D341Med (cell line): ENCODE measurements around the gene SCAF8.
"Not testable (repeated sequence)": the region's sequence is repeated elsewhere in the genome, so short reads cannot be mapped to it uniquely, and the experiment has no call there.

Experiments used
- DNase-seq: peaks from one replicate; pipeline ENCODE4 v3.0.0; 2012; ENCODE audit warnings: low spot score

The SCAF8 gene

DNA sequence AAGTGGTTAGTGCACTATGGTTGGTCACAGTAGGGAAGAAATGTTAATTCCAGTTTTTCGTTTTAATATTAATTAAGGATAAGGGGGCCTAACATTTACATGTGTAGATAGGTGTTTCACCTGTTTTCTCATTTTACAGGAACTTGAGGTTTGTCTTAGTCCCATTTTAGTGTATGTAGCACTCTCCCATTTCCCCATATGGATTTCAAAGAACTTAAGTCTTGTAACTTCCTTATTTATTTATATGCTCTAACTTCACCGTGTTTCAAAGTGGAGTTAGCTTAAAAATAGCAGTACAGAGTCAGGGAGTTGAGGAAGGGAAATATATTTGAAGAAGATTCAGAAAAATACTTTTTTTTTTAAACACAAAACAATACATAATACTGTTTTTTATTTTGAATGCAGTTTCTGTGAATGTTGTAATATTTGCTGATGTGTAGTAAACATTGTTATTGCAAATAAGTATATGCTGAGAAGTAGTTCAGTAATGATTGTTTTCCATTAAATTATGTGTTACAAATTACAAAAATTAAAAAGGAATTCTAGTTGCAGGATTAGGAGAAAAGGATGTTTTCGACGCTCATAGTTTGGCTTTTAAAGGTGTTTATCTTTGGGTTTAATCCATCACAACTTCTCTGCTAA, 3.5 kb downstream of the SCAF8 start:
- DNase-seq, result no peak

DNA sequence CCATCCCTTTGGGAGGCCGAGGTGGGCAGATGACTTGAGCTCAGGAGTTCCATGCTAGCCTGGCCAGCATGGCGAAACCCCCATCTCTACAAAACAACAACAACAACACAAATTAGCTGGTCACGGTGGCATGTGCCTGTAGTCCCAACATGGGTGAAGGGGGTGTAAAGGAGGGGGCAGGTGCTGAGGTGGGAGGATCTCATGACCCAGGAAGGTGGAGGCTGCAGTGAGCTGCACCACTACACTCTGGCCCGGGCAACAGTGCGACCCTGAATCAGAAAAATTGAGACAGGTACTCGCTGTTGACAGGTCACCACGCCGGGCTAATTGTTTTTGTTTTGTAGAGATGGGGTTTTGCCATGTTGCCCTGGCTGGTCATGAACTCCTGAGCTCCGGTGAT, 4.2 kb downstream of the SCAF8 start:
- no peak for DNase-seq

DNA sequence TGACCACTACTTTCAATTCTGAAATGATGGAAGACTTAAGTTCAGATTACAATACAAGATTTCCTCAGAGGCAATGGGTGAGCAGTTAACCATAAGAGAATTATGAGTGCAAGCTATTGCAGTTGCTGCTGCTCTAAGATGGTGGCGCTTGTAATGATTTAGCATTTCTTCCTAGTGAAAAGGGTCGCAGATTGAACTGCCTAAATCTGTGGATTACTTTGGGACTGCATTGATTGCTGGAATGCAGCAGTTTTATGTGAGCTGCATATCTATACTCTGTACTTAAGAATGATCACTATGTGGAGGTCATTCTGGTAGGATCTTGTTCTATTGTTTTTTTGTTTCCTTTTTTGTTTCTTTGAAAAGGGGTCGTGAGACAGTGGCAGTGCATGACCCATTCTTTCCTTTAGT, 5.3 kb downstream of the SCAF8 start:
- DNase-seq, result no peak

DNA sequence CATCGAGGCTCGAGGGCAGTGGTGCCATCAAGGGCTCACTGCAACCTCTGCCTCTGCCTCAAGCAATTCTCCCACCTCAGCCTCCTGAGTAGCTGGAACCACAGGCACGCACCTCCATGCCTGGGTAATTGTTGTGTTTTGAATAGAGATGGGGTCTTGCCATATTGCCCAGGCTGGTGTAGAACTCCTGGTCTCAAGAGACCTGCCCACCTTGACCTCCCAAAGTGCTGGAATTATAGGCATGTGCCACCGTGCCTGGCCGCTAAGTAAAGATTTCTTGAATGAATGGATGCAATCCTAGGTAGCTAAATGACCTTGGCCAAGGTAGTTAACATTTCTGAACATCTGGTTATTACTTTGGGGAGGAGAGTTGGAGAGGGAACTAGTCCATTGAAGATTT, 7.4 kb downstream of the SCAF8 start:
- no peak for DNase-seq

DNA sequence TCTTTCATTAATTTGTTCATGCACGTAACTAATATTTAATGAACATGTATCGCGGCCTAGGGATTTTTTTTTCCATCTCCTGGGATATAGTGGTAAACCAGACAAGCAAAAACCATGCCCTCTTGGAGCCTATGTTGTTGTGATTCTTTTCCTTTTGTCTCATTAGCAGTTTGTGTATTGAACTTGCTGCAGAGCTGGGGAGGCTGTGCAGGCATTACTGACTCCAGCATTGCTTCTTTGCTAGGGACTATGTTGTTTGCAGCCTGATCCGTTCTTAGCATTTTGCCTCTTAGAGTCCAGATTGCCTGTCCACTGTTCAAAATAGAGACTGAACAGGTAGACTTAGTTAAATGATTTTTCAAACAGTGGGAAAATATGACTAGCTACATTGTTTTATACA, 9.7 kb downstream of the SCAF8 start:
- no peak for DNase-seq

DNA sequence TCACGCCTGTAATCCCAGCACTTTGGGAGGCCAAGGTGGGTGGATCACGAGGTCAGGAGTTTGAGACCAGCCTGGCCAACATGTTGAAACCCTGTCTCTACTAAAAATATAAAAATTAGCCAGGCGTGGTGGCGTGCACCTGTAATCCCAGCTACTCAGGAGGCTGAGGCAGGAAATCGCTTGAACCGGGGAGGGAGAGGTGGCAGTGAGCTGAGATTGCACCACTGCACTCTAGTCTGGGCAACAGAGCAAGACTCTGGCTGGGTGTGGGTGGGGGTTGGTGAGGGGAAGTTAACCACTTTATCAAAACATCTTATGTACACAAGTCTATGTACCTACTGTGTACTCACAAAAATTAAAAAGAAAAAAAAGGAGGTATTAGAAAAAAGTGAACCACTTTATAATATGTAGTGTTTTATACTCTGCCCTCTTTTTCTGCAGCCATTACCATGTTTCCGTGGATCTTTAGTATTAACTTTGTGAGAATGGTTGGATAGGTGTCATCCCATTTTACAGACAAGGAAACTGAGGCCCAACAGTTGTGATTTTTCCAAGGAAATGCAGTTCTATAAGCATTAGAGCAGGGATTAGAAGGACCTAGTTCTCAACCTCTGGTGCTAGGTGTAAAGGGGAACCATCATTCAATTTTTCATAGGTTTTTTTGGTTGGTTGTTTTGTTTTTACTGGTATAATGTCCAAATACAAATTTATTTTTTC, 11.0 kb downstream of the SCAF8 start:
- DNase-seq, result not testable (repeated sequence)

DNA sequence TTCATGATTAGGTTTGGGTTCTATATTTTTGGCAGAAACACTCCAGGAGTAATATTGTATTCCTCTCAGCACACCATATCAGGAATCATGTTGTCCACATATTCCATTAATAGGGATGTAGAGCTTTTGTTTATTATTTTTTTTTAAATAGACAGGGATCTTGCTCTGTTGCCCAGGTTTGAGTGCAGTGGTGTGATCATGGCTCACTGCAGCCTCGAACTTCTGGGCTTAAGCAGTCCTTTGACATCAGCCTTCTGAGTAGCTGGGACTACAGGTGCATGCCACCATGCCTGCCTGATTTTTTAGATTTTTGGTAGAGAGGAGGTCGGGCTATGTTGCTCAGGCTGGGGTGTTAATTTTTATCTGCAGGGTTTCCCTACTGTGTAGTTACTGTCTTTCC, 12.0 kb downstream of the SCAF8 start:
- no peak for DNase-seq

DNA sequence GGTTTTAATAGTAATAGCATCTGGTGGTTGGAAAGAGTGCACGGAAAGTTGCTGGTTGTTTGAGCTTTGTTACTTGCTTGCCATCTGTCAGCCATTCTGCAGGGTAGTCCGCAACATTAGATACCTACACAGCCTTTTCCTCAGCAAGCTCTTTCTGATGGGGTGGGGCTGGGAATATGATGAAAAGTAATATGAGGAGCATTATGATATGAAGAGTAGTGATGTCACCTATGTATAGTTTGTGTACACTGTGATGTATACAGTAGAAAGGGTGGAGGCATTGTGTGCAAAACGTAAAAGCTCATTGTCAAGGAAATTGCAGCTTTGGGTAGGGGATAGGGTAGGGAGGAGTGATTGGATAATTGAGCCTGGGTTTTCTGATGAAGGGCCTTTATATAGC, 16.1 kb downstream of the SCAF8 start:
- DNase-seq, result no peak

DNA sequence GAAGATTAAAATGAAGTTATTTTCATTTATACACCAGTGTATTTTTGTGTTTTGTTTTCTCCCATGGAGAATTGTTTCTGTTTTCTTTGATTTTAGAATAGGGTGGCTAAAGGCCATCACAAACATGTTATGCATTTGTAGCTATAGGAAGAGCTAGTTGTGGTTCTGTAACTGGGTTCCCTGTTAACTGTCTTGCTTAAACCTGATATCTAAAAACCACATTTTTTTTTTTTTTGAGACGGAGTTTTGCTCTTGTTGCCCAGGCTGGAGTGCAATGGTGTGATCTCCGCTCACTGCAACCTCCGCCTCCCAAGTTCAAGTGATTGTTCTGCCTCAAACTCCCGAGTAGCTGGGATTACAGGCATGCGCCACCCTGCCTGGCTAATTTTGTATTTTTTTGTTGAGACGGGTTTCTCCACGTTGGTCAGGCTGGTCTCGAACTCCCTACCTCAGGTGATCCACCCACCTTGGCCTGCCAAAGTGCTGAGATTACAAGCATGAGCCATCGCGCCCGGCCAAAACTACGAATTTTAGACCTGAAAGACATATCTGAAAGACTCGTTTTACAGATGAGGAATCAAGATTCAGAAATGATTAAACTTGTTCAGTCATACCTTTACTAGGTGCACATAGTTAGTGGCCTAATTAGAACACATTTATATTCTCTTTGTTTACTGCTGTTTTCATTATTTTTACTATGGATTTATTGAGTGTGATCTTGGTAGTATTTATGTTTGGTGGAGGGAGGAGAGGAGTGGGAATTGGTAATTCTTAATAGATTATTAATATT, 18.0 kb downstream of the SCAF8 start:
- no peak for DNase-seq

DNA sequence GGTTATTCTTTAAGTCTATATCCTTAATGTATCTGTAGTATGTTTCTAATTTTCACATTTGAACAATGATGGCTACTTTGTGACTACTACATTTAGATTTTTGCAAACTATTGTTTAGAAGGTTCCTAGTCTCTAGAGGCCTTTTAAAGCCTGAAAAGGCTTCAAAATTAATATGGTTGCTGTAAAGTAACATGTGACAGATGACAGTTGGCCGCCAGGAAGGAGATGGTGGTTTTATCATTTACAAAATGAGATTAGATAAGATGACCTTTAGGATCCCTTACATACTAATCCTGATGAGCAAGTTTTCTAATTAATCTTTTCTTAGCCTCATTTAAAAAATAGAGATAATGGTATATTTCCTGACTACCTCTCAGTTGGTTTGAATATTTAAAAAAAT, 18.8 kb downstream of the SCAF8 start:
- DNase-seq, result no peak

DNA sequence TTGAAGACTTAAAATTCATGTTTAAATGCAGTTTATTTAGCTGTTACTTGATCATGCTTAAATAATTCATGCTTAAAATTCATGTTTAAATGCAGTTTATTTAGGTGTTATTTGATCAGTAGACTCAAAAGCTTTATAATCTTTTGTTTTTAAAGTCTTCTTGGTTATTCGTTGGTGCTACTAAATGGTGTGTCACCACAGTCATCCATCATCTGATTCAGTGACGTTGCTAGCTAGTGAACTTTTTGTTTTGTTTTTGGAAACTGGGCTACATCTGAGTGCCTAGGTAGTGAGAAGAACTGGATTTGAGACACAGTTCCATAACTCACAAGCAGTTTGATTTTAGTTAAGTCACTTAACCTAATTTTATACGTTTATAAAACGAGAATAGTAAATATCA, 20.9 kb downstream of the SCAF8 start:
- DNase-seq, result no peak

DNA sequence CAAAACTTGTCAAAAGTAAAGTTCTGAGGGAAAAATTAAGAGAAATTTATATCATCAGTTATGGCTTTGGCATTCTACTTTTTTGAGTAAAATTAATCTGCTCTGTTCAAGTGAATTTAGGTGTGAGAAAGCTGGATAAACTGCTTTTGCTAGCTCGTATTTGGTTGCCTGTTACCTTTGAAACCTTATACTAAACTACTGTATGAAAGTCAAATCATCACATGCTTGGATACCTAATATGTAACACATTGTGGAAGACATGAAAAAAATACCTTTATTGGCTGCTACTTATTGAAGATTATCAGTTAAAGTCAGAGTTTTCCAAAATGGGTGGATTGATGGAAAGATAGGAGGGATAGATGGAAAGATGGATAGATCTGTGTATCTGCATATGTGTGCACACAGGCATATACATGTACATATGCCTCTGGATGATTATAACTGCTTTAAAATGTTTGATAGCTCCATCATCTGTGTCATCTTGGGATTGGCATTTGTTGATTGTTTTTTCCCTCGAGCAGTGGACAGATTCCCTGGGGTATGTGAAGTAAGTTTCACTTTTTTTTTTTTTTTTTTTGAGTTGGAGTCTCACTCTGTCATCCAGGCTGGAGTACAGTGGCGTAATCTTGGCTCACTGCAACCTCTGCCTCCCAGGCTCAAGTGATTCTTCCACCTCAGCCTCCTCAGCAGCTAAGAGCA, 24.3 kb downstream of the SCAF8 start:
- DNase-seq, result no peak

DNA sequence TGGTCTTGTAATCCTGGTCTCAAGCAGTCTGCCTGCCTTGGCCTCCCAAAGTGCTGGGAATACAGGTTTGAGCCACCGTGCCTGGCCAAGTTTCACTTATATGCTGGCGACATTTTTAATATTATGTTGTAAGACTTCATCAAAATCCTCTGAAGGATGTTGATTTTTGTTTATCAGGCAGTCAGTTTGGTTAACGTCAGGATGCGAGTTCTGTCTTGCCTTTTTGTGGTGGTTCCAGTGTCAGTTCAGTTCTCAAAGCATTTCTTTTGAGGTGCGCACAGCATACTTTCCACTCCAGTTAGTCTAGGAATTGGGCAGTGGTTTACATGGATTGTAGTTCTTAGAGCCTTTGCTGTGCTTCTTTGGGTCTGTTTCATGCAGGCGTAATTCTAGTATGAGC, 24.9 kb downstream of the SCAF8 start:
- DNase-seq, result no peak

DNA sequence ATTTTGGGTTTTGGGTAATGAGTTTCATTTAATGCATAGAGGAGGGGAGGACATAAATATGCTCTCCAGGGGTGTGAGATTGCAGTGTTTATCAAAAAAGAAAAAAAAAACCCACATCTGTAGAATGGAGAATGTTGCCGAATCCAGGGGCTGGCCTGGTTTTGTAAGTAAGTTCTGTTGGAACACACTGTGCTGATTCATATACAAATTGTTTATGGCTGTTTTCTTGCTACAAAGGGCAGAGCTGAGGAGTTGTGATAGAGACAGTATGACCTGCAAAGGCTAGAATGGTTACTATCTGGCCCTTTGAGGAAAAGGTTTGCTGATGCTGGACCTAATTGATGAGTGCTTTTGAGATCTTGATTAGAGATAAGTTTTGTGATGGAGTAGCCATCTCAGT, 30.4 kb downstream of the SCAF8 start:
- DNase-seq, result no peak

DNA sequence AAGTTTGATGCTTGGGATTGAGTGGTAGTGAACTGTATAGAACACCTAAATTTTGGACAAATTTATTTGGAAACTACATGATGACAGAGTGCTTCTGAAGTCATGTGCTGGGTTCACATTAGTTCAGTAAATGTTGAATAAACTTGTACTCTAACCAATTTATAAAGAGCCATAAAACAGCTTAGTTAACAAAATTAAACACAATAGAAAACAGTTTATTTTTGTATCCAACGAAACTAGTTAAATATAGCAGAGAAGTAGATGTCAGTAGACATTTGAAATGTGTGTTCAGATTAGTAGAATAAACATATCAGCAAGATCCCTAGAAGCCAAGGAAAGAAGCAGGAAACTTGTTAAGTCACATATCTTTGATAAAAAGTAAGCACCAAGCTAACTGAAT, 32.1 kb downstream of the SCAF8 start:
- DNase-seq, result no peak

DNA sequence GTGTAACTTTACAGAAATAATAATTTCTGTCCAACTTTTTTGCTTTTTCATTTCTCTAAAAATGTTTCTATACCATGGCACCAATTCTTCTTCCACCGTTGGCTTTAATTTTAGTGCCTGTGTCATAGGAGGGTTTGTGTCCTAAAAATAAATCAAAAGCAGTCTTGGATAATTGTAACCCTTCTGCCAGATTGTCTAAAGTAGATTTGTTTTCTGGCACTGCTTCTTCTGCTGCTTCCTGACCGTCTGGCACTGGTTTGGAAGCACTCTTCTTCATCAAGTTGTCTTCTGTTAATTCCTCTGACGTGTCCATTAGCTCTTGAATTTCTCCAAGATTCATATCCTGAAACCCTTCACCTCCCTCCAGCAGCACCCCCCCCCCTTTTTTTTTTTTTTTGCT, 33.1 kb downstream of the SCAF8 start:
- DNase-seq, result no peak

DNA sequence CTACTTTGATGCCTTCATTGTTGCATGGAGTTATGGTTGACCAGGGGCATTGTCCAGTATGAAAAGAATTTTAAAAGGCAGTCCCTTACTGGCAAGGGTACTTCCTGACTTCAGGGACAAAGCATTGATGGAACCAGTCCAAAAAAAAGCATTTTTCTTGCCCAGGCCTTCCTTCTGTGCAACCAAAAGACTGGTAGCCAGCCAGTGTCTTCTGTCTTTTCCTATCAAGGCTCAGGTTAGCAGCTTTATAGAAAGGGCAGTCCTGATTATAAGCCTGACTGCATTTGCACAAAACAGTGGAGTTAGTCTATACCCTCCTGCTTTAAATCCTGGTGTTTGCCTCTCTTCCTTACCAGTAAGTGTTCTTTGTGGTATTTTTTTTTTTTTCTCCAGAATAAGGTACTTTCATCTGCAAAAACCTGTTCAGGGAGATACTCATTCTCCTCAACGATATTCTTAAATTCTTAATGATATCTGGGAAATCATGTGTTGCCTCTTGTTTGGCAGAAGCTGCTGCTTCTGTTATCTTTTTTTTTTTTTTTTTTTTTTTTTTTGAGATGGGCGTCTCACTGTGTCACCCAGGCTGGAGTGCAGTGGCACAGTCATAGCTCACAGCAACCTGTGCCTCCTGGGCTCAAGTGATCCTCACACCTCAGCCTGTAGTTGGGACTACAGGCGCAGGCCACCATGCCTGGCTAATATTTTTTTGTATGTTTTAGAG, 33.9 kb downstream of the SCAF8 start:
- no peak for DNase-seq

DNA sequence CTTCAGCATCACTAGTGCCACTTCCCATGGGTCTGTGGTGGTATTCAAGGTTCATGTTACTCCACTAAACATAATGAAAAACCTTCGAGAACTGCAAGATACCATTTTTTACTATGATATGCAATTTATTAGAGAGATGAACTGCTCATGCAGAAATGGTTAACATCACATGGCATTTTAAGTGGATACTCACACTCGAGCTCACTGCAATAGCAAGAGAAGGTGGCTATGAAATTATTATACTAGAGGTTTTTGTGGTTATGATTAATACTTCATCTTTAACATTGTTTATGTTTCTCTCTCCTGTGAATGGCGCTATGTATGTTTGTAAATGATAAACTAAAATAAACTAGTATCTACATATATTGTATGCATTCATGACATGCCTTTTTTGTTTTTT, 35.1 kb downstream of the SCAF8 start:
- DNase-seq, result no peak

DNA sequence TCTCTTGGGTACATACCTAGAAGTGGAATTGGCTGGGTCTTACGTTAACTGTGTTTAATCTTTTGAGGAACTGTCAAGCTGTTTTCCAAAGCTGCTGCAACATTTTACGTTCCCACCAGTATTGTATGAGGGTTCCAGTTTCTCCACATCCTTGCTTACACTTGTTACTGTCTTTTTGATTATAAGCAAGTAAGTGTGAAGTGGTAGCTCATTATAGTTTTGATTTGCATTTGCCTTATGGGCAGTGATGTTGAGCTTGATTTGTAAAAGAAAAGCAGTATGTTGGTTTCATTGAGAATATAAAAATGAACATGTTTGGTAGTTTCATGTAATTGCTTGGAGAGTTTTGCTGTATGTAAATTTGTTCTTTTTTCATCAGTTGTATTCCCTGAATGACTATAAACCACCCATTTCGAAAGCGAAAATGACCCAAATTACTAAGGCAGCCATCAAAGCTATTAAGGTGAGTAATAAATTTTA, 40.4 kb downstream of the SCAF8 start:
- no peak for DNase-seq

DNA sequence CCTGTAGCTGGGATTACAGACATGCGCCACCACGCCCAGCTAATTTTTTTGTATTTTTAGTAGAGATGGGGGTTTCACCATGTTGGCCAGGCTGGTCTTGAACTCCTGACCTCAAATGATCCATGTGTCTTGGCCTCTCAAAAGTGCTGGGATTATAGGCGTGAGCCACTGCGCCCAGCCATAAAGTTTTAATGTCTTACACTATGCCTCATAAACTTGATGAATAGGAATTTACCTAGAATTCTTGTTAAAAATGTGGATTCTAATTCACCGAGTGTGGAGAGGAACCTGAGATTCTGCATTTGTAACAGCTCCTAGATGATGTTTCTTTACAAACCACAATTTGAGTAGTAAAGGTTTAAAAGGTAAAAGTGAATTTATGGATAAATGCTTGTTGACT, 45.9 kb downstream of the SCAF8 start:
- DNase-seq, result not testable (repeated sequence)

DNA sequence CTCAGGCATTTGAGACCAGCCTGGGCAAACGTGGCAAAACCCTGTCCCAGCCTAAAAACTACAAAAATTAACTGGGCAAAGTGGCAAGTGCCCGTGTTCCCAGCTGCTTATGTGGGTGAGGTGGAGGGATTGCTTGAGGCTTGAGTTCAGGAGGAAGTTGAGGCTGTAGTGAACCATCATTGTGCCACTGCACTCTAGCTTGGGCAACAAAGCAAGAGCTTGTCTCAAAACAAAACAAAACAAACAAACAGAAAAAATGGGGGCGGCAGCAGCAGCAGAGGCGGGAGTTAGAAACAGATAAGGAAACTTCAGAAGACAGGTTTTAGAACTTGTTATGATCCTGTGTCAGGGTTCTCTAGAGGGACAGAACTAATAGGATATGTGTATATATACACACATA, 49.0 kb downstream of the SCAF8 start:
- no peak for DNase-seq

DNA sequence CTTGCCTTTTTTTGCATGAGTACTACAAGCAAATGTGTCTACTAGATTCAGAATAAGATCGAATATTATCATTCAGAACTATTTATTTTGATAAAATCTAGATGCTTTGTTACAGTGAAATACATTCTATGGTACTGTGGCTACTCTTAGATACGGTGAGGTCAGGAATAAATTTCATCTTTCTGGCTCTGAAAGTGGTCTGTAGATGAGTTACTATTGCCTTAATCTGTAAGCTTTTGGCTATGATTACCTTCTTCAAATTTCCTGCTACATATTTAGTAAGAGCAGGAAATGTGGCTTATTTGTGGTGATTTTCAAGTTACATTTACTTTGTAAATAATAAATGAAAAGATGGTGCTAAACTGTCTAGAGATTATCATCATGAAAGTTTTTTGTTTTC, 50.0 kb downstream of the SCAF8 start:
- no peak for DNase-seq
